ENCODE data around the gene EVI5.

Gene EVI5

DNA sequence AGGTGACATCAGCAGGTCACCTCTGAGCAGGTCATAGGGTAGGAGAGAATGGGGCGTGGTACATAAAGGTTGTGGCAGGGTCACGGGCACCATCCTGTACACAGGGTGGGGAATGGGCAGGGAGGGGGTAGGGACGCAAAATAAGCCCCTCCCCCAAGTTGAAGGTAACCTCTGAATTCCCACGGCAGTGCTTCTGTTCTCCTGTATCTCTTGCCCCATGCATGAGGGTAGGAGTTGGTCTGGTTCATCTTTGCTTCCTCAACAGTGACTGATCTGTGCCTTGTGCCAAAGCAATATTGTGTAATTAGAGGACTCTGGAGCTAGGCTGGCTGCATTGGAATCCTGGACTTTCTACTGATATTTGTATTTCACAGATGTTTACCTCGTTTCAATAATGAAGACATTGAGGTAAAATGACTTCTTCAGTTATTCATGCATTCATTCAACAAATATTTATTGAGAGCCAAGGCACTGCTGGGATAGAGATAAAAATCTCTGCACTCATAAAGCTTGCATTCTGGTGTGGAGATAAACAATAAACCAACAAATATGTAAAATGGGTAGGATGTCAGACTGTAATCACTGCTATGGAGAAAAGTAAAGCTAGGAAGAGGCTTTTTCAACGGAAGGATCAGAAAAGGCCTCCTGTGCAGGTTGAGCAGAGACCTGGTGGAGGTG, 279.8 kb downstream of the EVI5 start:
- DNase-seq = no peak

DNA sequence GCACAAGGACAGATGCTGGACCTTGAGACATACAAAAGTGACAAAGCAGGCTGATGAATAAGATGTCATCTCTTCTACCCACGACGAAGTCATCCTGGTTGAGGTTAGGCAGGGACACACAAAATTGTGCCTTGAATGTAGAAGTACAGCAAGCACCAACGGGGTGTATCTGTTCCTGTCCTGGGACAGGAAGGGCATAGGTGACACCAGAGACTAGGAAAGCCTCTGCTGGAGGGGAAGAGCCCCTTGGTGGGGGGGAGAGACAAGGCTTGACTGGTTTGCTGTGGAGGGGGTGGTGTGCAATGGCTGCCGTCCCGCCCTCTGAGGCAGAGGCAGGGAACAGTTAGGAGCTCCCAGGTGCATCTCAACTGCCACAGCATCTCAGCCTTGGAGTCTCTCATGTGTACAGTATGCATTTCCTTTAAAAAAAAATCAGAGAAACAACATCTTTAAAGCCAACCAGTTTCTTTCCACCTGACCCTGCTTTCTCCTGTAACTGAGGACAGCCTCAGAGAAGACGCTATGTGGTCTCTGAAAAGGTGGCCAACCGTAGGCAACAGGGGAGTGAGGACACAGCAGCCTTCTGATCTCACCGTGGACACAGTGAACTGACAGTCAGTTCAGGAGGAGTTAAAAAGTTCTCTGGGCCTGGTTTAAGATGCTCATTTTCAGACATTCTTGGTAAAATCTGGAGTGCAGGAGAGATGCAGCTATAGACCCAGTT, 280.5 kb downstream of the EVI5 start:
- no peak for DNase-seq

DNA sequence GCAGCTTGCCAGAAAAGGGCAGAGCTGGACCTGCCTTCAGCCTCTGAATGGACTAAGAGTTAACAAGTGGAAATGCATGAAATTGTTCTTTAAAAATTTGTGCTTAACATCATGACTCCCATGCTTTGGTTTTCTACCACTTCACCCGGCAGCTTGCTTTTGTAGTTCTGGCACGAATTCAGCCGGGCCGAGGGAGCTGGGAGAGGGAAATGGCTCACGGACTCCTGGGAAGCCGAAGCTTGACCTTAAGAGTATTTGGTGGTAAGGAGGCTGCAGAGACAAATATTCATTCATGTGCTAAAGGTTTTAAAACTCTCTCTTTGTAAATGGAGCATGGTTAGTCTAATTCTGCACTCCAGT, 281.0 kb downstream of the EVI5 start:
- no peak for DNase-seq

DNA sequence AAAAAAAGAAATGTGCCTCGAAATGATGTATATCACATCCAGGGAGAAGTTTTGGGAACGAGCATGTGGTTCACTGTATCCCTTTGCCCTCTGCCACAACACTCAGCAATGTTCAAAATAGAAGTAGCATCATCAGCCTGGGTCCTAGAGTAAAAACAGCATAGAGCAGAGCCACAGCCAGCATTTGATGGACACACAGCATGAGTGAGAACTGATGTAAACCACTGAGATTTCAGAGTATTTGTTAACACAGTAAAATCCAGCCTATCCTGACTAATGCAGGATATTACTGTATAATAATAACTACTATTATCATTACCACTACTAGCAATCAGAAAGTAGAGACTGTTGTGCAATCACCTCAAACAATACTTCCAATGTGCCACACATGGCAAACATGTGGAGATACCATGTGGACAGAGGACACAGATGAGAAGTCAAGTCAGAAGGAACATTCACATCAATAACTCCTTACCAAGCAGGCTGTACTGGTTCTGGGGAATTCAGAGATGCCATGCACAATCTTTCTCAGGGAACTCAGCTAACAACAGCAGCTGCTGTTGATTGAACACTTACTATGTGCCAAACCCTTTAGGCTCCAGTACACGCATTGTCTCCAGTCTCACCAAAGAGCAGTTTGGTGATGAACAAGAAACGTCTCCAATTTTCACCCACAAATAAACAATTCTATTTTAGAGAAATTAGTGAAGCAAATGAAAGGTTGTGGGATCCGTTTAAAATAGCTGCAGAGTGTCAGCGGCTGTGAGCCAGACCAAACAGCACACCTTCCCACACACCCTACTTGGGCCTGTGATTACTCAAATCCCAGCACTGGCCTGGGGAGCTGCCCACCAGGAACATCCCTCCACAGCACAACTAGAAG, 281.6 kb downstream of the EVI5 start:
- no peak for DNase-seq

- DNase-seq = no peak
Observed at GRCh38 chr1:92502247-92502646, 282.7 kb downstream of the EVI5 start.

- no peak for DNase-seq
Observed at GRCh38 chr1:92500552-92500951, 284.4 kb downstream of the EVI5 start.

DNA sequence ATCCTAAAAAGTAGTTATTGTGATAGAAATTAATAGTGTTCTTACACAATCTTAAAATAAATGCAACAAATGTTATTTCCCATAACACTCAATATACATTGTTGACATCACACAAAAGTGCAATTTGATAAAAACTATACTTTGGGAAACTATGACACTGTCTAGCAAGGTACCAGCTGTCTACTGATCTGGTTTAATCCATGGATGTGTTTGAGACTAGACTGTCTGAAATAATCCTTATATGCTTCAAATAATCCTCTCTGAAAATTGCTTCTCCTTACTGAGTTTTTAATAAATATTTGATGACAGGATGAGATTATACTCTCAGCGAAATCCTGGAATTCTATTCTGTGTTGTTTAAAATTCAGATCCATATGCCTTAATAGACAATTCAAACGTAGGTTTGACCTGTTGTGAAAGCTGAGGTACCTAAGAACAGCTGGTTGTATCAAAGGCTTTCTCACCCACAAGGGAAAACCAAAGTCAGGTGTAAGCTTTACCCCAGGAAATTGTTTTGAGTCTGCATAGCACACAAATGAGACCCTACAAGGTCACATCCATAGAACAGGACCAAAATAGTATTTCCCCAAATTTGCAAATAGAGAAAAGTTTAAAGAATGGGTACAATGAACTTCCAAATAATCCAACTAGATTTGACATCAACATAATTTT, 289.4 kb downstream of the EVI5 start:
- DNase-seq = no peak

DNA sequence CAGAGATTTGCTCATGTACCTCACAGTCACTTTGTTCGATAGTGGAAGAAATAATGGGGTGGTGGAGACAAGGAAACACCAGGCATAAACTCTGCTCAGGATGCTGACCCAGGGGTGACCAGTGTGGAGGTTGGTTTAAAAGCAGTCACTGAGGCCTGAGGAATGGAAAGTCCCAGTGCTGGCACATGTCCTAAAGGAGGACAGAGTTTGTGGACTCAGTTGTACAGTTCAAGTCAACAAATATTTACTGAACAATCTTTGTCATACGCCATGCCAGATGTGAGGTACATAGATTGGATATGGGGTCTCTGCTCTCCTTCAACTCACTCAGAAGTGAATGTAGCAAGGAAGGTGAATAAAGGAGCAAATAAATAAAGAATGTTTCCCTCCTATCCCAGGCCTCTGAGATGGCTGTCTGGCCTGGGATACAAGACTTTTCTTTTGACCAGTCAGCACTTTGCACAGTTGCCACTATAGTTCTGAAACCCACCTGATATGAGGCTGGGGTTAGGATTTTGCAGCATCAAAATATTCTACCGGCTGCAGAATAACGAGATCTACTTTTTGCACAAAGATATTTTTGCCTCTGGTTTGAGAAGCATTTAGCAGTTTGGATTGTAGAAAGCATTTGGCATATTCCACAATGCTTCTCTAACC, 290.3 kb downstream of the EVI5 start:
- no peak for DNase-seq

DNA sequence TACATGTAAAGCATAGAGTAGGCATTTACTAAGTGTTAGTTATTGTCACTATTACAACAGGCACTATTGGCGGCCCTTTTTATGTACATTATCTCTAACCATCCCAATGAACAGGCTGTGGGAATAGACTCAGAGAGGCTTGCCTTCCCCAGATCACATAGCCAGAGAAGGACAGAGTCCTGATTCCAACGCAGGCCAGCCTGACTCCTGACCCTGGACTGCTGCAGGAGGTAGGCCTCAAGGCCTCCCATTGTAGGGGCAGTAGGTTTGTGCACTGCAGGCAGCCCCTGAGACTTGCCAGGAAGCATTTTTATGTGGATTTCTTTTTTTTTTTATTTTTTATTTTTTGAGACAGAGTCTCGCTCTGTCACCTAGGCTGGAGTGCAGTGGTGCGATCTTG, 291.8 kb downstream of the EVI5 start:
- DNase-seq = no peak

- DNase-seq = no peak
Observed at GRCh38 chr1:92488832-92489231, 296.1 kb downstream of the EVI5 start.

GRCh38 chr1:92488416-92488815, 296.5 kb downstream of the EVI5 start:
- DNase-seq = no peak

DNA sequence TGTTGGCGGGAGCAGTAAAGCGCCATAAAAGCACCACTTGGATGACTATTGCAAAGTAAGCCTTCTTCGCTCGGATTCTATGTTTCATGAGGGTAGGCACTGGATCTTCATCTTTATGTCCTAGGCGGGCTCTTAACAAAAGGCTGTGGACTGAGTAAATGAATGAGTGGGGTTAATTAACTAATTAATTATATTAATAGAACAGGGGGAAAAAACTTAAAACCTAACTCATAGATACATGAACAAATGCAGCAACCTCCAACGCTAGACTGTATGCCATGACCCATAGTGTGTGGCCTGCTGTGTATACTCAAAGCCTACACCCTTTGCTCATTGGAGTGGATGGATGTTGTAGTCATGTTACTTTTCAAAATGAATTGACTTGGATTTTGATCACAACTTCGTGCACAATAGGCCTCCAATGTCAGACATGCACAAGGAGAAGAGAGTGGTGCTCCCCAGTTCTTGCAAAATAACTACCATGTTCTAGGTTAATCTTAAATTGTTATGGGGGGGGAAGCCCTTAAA, 297.8 kb downstream of the EVI5 start:
- no peak for DNase-seq

DNA sequence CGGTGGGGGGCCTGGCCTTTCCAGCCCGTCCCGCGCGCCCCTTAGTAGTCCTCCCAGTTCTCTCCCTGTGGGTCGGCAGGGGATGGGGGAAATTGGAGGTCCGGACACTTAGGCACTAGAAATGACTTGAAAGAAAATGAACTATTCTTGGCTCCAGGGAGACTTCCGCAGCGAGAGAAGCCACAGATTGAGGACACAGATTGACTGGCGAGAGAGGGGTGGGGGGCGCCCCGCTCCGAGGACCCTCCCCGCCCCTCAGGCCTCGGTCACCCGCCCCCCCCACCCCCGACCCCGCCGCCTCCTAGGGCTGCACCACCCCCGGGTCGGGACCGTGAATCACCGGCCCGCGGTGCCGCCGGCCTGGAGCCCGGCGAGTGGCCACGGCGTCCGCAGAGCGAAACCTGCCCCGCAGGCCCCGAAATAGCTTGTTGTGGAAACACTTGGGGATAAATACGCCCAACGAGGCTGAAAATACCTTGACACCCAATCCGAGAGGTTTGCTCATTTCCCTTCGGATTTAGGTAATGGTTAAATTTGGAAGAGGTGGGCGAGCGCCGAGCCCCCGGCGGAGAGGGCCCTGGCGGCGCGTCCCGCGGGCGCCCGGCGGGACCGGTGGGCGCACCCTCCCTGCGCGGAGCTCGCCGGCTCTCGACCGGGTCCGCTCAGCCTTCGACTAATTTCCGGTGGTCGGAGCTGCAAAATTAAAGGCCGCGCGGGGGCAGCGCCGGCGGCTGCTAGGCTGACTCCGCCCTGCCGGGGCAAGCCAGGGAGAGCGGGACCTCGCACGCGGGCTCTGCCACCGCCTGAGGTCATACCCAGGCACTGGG, 298.4 kb downstream of the EVI5 start, which contains the start of gene GFI1:
GFI1 (minus strand) TSS at position 675 of the 827 bp plus-strand sequence. CDS start 3,438 bp downstream, outside the sequence.
- no peak for DNase-seq

- peak; percentile 71 for DNase-seq
Observed at GRCh38 chr1:92485381-92486250, 299.3 kb downstream of the EVI5 start.

GRCh38 chr1:92484472-92485380, 300.2 kb downstream of the EVI5 start:
- DNase-seq = peak; percentile 45

DNA sequence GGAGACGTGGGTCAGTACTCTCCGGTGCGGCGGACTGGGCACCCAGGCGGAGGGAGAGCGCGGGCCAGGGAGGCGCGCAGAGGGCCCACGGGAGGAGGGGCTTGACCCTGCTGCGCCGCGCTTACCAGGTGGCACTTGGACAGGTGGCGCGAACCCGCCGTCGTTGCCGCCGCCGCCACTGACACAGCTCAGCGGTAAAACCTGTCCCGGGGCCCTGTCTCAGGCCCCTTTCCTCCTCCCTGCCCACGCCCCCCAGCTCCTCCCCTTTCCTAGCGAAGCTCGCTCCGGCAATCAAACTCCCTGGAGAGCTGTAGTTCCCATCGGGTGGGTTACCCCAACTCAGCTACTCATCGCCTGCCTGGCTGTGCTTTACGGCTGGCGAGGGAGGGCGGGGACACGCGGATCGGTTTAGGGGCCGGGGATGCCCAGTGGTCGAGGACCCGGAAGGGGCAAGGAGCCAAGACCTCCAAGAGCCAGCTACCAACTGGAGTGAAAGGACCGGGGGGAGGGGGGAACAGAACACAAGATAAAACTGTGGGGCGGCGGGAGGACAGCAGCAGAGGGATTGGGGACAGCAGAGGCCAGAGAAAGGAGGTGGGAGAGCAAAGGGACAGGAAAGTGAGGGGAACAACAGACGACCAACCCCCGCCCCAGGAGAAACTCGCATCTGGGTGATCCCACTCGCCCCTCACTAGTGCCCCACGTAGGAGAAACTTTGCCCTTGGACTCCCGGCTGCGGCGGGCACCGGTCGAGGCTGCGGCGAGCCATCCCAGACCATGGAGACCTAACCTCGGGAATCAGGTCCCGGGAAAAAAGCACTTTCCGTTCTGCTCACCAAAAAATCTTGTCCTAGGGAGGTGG, 301.1 kb downstream of the EVI5 start:
- DNase-seq = no peak

DNA sequence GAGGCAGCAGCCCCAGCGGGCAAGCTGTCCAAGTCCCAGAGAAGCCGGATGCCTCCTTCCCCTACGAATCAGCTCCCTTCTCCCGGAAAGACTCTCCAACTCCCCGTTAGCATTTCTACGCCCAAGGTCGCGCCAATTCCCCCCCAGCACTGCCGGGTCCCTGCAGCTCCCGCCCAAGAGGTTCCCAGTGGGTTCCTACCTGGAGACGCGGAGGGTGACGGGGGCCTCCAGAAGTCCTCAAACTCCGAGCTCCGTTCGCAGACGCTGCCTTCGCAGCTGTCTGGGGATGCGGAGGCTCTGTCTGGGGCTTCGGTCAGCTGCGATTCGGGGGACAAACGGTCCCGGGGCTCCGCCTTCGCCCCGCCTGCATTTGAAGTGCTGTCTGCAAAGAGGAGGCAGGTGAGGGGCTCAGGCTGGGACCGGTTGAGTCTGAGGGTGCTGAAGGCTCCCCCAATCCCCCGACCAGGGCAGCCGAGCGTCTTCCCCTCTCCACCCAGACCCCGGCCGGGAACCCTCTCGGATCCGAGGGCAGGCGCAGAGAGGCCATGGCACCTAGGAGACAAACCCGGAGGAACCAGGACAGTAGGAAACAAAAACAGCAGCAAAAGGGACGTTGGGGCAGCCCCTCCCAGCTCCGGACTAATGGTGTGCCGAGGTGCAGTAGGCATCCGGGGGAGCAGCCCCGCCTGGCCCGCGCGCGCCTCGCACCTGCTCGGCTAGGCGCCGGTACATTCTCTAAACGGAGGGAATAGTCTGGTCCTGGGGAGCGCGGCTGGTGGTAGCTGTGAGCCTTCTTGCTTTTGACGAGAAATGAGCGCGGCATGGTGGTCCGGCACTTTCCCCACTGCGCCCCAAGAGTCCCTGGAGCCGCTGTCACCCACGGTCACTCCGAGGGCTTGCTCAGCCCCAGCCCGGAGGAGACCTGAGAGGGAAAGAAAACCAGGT, 302.0 kb downstream of the EVI5 start:
- DNase-seq = peak; percentile 26

Measured in central memory CD4-positive, alpha-beta T cell (primary cell).